Hepatocyte (in vitro differentiated cells): ENCODE measurements around the gene CCL1.

ENCODE experiments used
- CTCF ChIP-seq: fragments of 200-600 bp; sonication (generic); IDR thresholded peaks from 2 replicates; pipeline ENCODE4 v1.5.1; 2016; ENCODE audit warnings: antibody characterized with exemption, mild to moderate bottlenecking; ENCODE audit not compliant: poor library complexity
- EZH2 ChIP-seq: fragments of 200-600 bp; sonication (generic); IDR thresholded peaks from 2 replicates; pipeline ENCODE4 v1.6.1; 2016; ENCODE audit warnings: antibody characterized with exemption, mild to moderate bottlenecking, borderline replicate concordance

GRCh38 chr17:34399725-34400124 is 36.7 kb upstream of the CCL1 start:
- TF ChIP-seq CTCF (no peak), EZH2 (no peak)
